Endothelial cell (in vitro differentiated cells): ENCODE results near the gene DUOXA2. TPM values are rescaled to one million over a fixed set of nuclear protein-coding genes. Genes with fewer than 3 reads are reported as not detected.

ENCODE experiments used
- DNase-seq: peaks from one replicate; pipeline ENCODE4 v3.0.0; 2021; ENCODE audit warnings: low spot score
- H3K27ac Mint-ChIP-seq: one replicate; pipeline ENCODE4 v1.8.0; 2021; ENCODE audit warnings: mixed read lengths, inconsistent platforms; ENCODE audit not compliant: unreplicated experiment
- H3K27me3 Mint-ChIP-seq: one replicate; pipeline ENCODE4 v1.8.0; 2021; ENCODE audit warnings: mild to moderate bottlenecking, moderate library complexity, mixed read lengths, inconsistent platforms; ENCODE audit not compliant: unreplicated experiment
- H3K36me3 Mint-ChIP-seq: one replicate; pipeline ENCODE4 v1.8.0; 2021; ENCODE audit warnings: mild to moderate bottlenecking, low read depth, mixed read lengths, inconsistent platforms; ENCODE audit not compliant: unreplicated experiment
- H3K4me1 Mint-ChIP-seq: one replicate; pipeline ENCODE4 v1.8.0; 2021; ENCODE audit warnings: mild to moderate bottlenecking, mixed read lengths, inconsistent platforms; ENCODE audit not compliant: unreplicated experiment
- H3K4me3 Mint-ChIP-seq: one replicate; pipeline ENCODE4 v1.8.0; 2021; ENCODE audit warnings: mild to moderate bottlenecking, mixed read lengths, inconsistent platforms; ENCODE audit not compliant: unreplicated experiment
- H3K9me3 Mint-ChIP-seq: one replicate; pipeline ENCODE4 v1.8.0; 2021; ENCODE audit warnings: mixed read lengths, inconsistent platforms; ENCODE audit not compliant: unreplicated experiment
- CTCF ChIP-seq: fragments of 200-600 bp; sonication (generic); IDR thresholded peaks from one replicate; pipeline ENCODE4 v1.5.0; 2021; ENCODE audit warnings: antibody characterized with exemption; ENCODE audit not compliant: unreplicated experiment
- total RNA-seq: library from RNA; stranded (reverse); fragmentation: NEBNext Ultra II Directional; extraction: Animal tissue kit (Norgen Biotek cat#: 25700); gene quantifications from one replicate; pipeline ENCODE4 v1.2.1, GENCODE V29; 2021; ENCODE audit not compliant: unreplicated experiment

Gene DUOXA2
- total RNA-seq, 1 donor from 2014 or later, result not detected

GRCh38 chr15:45161666-45162065, 47.5 kb downstream of the DUOXA2 start:
- Mint-ChIP-seq H3K27me3 (peaks cover 13% of the 10 kb centered on the region), H3K4me3 (no peak overlapping the region), H3K27ac (peak overlapping the region; percentile 6), H3K4me1 (peaks cover 15% of the 10 kb centered on the region), H3K36me3 (no peaks in the 10 kb centered on the region), H3K9me3 (peaks cover 2% of the 10 kb centered on the region)
- no peak for DNase-seq
- no peak for TF ChIP-seq CTCF

- no peaks in the 10 kb centered on the region for H3K9me3 Mint-ChIP-seq
- H3K36me3 Mint-ChIP-seq, result no peaks in the 10 kb centered on the region
- H3K27ac Mint-ChIP-seq, result no peak overlapping the region
- TF ChIP-seq CTCF, result peak; percentile 54
- DNase-seq, result peak; percentile 89
- peaks cover 15% of the 10 kb centered on the region for H3K27me3 Mint-ChIP-seq
- no peak overlapping the region for H3K4me3 Mint-ChIP-seq
- H3K4me1 Mint-ChIP-seq, result peaks cover 13% of the 10 kb centered on the region
Observed at GRCh38 chr15:45162771-45163507, 48.8 kb downstream of the DUOXA2 start.

GRCh38 chr15:45163508-45163856, 49.4 kb downstream of the DUOXA2 start:
- no peak for DNase-seq
- H3K36me3 Mint-ChIP-seq, result no peaks in the 10 kb centered on the region
- H3K4me1 Mint-ChIP-seq, result peaks cover 11% of the 10 kb centered on the region
- peaks cover 13% of the 10 kb centered on the region for H3K27me3 Mint-ChIP-seq
- H3K27ac Mint-ChIP-seq, result no peak overlapping the region
- no peak overlapping the region for H3K4me3 Mint-ChIP-seq
- no peaks in the 10 kb centered on the region for H3K9me3 Mint-ChIP-seq
- no peak for TF ChIP-seq CTCF

- Mint-ChIP-seq H3K4me3 (no peak overlapping the region), H3K36me3 (no peaks in the 10 kb centered on the region), H3K27me3 (peaks cover 11% of the 10 kb centered on the region), H3K9me3 (no peaks in the 10 kb centered on the region), H3K27ac (peak overlapping the region; percentile 11), H3K4me1 (peaks cover 11% of the 10 kb centered on the region)
- DNase-seq, result no peak
- no peak for TF ChIP-seq CTCF
Observed at GRCh38 chr15:45164914-45165313, 50.8 kb downstream of the DUOXA2 start.

GRCh38 chr15:45165536-45165935, 51.4 kb downstream of the DUOXA2 start:
- no peak for TF ChIP-seq CTCF
- H3K4me3 Mint-ChIP-seq, result no peak overlapping the region
- H3K27me3 Mint-ChIP-seq, result peaks cover 5% of the 10 kb centered on the region
- DNase-seq, result no peak
- no peaks in the 10 kb centered on the region for H3K36me3 Mint-ChIP-seq
- no peaks in the 10 kb centered on the region for H3K9me3 Mint-ChIP-seq
- peak overlapping the region; percentile 11 for H3K27ac Mint-ChIP-seq
- H3K4me1 Mint-ChIP-seq, result peaks cover 10% of the 10 kb centered on the region
